Measurements from ENCODE around the gene LRRC3. TPM values are rescaled to one million over a fixed set of nuclear protein-coding genes. Genes with fewer than 3 reads are reported as not detected.

Gene LRRC3
- polyA plus RNA-seq, 1 donor (not counting 4 experiments of a cell fraction or from before 2014, with no cell fraction given), result 1.4 TPM

DNA sequence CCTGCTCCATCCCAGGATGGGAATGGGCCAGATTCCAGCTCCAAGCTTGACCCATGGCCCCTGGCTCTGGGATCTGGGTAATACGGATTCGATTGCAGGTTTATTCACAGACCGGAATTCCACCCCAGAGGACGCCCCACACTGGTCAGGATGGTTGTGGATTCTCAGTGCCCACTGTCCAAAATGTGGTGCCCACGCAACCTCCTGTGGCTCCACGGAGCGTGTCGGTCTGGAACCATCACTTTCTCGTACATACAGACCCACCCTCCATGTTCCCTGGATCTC, 53.1 kb downstream of the LRRC3 start:
- no peak for DNase-seq (ENCODE audit: low read depth, low spot score)
- dilution Hi-C loops (cut with MboI; ENCODE audit: extremely low pct_ligation_motif_present, low sequenced_read_pairs), result no loop called here
- H3K9me3 ChIP-seq (ENCODE audit: control insufficient read depth, low read depth, low read length), result no peaks in the 10 kb centered on the region
- H3K9me1 ChIP-seq (ENCODE audit: control insufficient read depth, extremely low read depth, insufficient read depth, low read length), result no peaks in the 10 kb centered on the region
- no peak overlapping the region for H3K9ac ChIP-seq (ENCODE audit: control insufficient read depth, extremely low read depth, insufficient read depth, low read length)
- H4K20me1 ChIP-seq (ENCODE audit: control insufficient read depth, extremely low read depth, insufficient read depth, low read length), result no peaks in the 10 kb centered on the region
- no peak overlapping the region for H3K4me2 ChIP-seq (ENCODE audit: control insufficient read depth, extremely low read depth, insufficient read depth, low read depth, low read length)
- TF ChIP-seq, protein P1, sequence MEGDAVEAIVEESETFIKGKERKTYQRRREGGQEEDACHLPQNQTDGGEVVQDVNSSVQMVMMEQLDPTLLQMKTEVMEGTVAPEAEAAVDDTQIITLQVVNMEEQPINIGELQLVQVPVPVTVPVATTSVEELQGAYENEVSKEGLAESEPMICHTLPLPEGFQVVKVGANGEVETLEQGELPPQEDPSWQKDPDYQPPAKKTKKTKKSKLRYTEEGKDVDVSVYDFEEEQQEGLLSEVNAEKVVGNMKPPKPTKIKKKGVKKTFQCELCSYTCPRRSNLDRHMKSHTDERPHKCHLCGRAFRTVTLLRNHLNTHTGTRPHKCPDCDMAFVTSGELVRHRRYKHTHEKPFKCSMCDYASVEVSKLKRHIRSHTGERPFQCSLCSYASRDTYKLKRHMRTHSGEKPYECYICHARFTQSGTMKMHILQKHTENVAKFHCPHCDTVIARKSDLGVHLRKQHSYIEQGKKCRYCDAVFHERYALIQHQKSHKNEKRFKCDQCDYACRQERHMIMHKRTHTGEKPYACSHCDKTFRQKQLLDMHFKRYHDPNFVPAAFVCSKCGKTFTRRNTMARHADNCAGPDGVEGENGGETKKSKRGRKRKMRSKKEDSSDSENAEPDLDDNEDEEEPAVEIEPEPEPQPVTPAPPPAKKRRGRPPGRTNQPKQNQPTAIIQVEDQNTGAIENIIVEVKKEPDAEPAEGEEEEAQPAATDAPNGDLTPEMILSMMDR (optimal IDR thresholded peaks at IDR 0.05 in 1 of 3, IDR thresholded peaks at IDR 0.05 in 1 of 3, conservative IDR thresholded peaks at IDR 0.05 in 1 of 3; ENCODE audit: extremely low read depth in 1 of 3, insufficient read depth in 2 of 3, low read length in 3 of 3), result no peak
- TF ChIP-seq EZH2 (IDR thresholded peaks at IDR 0.05; ENCODE audit: low read length), result no peak
- H3K27me3 ChIP-seq (ENCODE audit: control insufficient read depth, extremely low read depth, insufficient read depth, low read length), result peaks cover 11% of the 10 kb centered on the region
- H3K36me3 ChIP-seq (ENCODE audit: control insufficient read depth in 2 of 2, extremely low read depth in 1 of 2, insufficient read depth in 2 of 2, low read length in 2 of 2), result no peaks in the 10 kb centered on the region
- H3K79me2 ChIP-seq (ENCODE audit: control insufficient read depth, insufficient read depth, low read length), result no peaks in the 10 kb centered on the region
- H3K27ac ChIP-seq (ENCODE audit: control insufficient read depth, insufficient read depth, low read length), result no peak overlapping the region
- no peak overlapping the region for H2AFZ ChIP-seq (ENCODE audit: control insufficient read depth, low read length)
- no peak for FAIRE-seq
- H3K4me3 ChIP-seq (ENCODE audit: control insufficient read depth in 2 of 3, extremely low read depth in 1 of 3, insufficient read depth in 2 of 3, low read depth in 1 of 3, low read length in 3 of 3), result no peak overlapping the region
- H3K4me1 ChIP-seq (ENCODE audit: control insufficient read depth, extremely low read depth, insufficient read depth, low read length), result no peaks in the 10 kb centered on the region

GRCh38 chr21:44508711-44509445, 53.6 kb downstream of the LRRC3 start:
- dilution Hi-C loops (cut with MboI; ENCODE audit: extremely low pct_ligation_motif_present, low sequenced_read_pairs), result no loop called here
- TF ChIP-seq, protein P1 (optimal IDR thresholded peaks at IDR 0.05 in 1 of 3, IDR thresholded peaks at IDR 0.05 in 1 of 3, conservative IDR thresholded peaks at IDR 0.05 in 1 of 3; ENCODE audit: extremely low read depth in 1 of 3, insufficient read depth in 2 of 3, low read length in 3 of 3), result no peak
- TF ChIP-seq EZH2 (IDR thresholded peaks at IDR 0.05; ENCODE audit: low read length), result no peak
- peaks cover 11% of the 10 kb centered on the region for H3K27me3 ChIP-seq (ENCODE audit: control insufficient read depth, extremely low read depth, insufficient read depth, low read length)

More at GRCh38 chr21:44508711-44509445, 53.6 kb downstream of the LRRC3 start:
- FAIRE-seq, result no peak
- H3K36me3 ChIP-seq (ENCODE audit: control insufficient read depth in 2 of 2, extremely low read depth in 1 of 2, insufficient read depth in 2 of 2, low read length in 2 of 2), result no peaks in the 10 kb centered on the region
- no peak overlapping the region for H3K4me2 ChIP-seq (ENCODE audit: control insufficient read depth, extremely low read depth, insufficient read depth, low read depth, low read length)
- H3K79me2 ChIP-seq (ENCODE audit: control insufficient read depth, insufficient read depth, low read length), result no peaks in the 10 kb centered on the region
- no peak overlapping the region for H2AFZ ChIP-seq (ENCODE audit: control insufficient read depth, low read length)
- no peak overlapping the region for H3K4me3 ChIP-seq (ENCODE audit: control insufficient read depth in 2 of 3, extremely low read depth in 1 of 3, insufficient read depth in 2 of 3, low read depth in 1 of 3, low read length in 3 of 3)
- no peak for DNase-seq (ENCODE audit: low read depth, low spot score)
- H4K20me1 ChIP-seq (ENCODE audit: control insufficient read depth, extremely low read depth, insufficient read depth, low read length), result no peaks in the 10 kb centered on the region
- H3K9ac ChIP-seq (ENCODE audit: control insufficient read depth, extremely low read depth, insufficient read depth, low read length), result no peak overlapping the region
- H3K9me1 ChIP-seq (ENCODE audit: control insufficient read depth, extremely low read depth, insufficient read depth, low read length), result no peaks in the 10 kb centered on the region
- H3K9me3 ChIP-seq (ENCODE audit: control insufficient read depth, low read depth, low read length), result no peaks in the 10 kb centered on the region
- no peaks in the 10 kb centered on the region for H3K4me1 ChIP-seq (ENCODE audit: control insufficient read depth, extremely low read depth, insufficient read depth, low read length)
- H3K27ac ChIP-seq (ENCODE audit: control insufficient read depth, insufficient read depth, low read length), result no peak overlapping the region
